GM12872 (cell line): ENCODE data around the gene TMSB4X.

ENCODE experiments used
- TF ChIP-seq, protein P1 (sequence below): IDR thresholded peaks from 3 replicates; pipeline ENCODE4 v1.5.1; 2011; ENCODE audit warnings: low read depth, mild to moderate bottlenecking, low read length, moderate library complexity; ENCODE audit not compliant: insufficient read depth

Gene TMSB4X

DNA sequence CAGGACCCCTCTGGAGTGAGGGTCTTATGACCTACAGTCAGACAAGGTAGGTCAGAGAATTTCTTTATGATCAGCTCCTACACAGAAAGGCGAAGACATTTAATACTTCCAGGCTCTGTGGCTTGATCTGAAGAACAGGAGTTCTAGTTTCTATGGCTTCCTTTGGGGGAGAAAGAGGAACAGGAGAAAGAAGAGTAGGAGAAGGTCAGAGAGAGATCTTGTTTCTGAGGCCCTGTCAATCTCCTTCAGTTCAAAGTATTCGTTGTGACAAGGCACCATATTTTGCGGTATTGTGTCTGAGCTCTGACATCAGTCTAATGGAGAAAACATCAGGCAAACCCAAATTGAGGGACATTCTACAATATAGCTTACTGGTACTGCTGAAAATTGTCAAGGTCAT is 16.7 kb downstream of the TMSB4X start:
- TF ChIP-seq, protein P1, sequence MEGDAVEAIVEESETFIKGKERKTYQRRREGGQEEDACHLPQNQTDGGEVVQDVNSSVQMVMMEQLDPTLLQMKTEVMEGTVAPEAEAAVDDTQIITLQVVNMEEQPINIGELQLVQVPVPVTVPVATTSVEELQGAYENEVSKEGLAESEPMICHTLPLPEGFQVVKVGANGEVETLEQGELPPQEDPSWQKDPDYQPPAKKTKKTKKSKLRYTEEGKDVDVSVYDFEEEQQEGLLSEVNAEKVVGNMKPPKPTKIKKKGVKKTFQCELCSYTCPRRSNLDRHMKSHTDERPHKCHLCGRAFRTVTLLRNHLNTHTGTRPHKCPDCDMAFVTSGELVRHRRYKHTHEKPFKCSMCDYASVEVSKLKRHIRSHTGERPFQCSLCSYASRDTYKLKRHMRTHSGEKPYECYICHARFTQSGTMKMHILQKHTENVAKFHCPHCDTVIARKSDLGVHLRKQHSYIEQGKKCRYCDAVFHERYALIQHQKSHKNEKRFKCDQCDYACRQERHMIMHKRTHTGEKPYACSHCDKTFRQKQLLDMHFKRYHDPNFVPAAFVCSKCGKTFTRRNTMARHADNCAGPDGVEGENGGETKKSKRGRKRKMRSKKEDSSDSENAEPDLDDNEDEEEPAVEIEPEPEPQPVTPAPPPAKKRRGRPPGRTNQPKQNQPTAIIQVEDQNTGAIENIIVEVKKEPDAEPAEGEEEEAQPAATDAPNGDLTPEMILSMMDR: no peak

DNA sequence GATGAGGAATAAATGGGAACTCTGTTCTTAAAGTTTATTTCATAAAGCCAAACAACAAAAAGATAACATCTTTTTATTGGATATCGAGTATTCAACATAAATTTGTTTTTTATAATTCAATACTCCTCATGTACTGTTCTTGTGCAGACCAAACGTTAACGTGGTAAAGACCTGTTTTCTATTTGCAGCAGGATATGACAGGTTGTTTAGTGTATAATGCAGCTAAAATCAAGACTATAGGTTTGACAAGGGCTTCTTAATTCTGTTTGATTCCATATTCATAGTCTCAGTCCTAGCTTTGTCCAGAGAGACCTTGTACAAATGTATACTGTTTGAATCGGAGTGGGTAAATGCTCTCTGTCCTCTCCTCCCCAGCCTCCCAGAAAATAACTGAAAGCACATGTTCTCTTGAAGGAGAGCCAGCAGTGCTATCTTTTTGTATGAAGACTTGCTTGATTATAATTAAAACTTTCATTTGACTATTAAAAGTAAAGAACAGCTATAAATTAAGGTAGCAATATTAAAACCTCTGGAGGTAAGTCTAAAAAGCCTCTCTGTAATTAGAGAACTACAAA is 17.7 kb downstream of the TMSB4X start:
- TF ChIP-seq, protein P1: no peak

DNA sequence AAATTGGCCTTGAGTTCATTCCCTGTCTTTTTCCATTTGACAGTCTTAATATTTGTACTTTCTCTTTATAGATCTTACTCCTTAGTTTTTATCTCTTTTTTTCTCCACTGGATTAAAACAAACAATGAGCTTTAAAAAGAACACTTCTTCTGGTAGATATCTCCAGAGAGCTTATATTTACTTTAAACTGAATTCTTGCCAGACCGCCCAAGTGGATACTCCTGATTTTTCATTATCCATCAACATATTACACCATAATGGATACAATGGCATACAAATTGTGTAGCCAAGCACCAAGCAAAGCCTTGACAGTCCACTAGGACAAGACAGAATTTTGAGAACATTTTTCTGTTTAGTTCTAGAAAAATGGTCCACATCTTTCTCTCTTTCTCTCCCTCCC is 18.9 kb downstream of the TMSB4X start:
- TF ChIP-seq, protein P1: no peak

DNA sequence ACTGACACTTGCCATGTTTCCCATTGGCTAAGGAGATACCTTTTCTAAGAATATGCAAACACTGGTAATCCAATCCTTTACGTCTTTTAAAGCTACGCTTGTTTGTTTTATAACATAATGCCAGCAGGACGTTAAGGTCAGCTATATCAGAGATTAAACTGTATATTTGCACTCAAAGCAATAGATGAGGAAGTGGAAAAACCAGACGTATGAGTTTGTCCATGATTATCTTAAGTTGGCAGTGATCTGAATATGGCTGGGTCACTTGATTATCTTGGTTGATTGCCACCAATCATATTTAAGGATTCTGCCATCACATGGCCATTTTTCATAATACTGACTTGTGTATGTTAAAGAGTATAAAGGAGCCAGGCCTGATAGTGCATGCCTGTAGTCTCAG is 19.4 kb downstream of the TMSB4X start:
- TF ChIP-seq, protein P1: no peak

DNA sequence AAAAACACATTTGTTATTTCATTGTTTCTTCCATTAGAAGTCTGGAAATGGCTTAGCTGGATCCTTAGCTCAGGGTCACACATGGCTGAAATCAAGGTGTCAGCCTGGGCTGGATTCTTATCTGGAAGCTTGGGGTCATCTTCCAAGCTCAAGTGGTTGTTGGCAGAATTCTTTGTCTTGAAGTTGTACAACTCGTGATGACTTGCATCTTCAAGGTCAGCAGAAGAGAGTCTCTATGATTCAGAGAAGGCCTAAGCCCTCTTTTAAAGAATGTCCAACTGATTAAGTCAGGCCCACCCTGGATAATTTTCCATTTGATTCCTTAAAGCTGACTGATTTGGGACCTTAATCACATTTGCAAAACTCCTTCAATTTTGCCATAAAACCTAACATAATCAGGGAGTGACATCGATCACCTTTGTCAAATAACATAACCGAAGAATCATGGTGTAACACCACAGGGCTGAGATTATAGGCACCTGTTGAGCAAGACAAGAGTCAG is 22.1 kb downstream of the TMSB4X start:
- TF ChIP-seq, protein P1: no peak

DNA sequence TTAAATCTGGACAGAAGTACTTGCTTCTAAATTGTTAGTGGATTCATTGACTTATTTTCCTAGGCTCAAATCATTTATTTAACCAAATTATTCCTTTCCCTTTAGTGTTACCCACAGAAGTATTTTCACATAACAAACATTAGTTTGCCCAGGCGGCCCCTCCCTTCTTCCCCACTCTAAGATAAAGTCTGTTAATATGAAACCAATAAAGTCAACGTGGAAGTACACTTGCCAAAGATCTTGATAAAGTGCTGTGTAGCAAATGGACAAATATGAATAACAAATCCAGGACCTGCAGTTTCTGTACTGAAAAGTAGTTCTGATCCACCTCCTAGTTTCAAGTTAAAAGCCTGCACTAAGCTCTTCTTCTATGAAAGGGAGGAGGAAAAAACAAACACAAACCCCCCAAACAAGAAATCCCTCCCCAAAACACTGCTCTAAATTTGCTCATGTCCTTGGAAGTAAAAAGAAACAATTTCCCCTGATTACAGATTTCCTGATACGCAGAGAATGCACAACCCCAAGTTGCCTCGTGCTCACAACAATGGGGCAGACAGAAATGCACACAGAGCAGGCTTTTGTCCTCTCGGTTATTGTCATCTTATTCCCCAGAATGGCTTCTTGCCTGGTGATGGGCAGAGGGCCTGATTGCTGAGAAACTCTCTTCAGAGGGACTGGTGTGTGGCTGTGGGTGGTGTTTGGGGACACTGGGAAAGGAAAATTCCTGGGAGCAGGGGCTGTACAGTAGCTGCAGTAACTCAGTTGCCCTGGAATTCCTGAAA is 23.2 kb downstream of the TMSB4X start:
- TF ChIP-seq, protein P1: no peak

DNA sequence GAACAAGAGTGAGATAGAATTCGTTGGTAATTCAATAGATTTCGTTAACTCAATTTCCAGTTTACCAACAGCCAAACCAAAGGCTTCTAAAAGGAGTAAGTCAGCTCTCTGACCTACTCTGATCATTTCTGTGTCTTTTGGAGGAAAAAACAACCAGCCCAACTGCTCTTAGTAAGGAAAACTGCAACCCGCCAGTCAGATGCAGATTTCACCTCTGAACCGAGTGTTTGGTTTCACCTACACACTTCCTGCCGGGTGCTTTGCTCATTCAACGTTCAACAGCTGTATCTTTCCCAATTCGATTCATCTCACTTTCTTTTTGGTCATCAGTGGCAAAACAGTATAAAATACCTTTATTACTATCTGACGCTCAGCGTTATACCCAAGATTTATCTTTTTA is 24.5 kb downstream of the TMSB4X start:
- TF ChIP-seq, protein P1: no peak
